Measurements from ENCODE around the gene STAG2. TPM values are rescaled to one million over a fixed set of nuclear protein-coding genes. Genes with fewer than 3 reads are reported as not detected.

STAG2 gene
- total RNA-seq, 1 donor from 2014 or later, result 87.6 TPM

Other genes with a start within 250 kb of the STAG2 start
- 60.8 and 74.7 TPM in 2 replicates for gene THOC2, start 228.7 kb upstream of the STAG2 start, total RNA-seq
- 33.6 and 39.3 TPM in 2 replicates for gene XIAP, start 101.7 kb upstream of the STAG2 start, total RNA-seq

Measured in pulmonary artery endothelial cell (primary cell).